Stomach (tissue), 9 donors: ENCODE measurements around the gene SH3RF3. TPM values are rescaled to one million over a fixed set of nuclear protein-coding genes. Genes with fewer than 3 reads are reported as not detected.

ENCODE experiments used
- DNase-seq, 2 donors: peaks; one replicate each; pipeline versions ENCODE4 v3.0.0 to v3.0.0-alpha.2; 2013 to 2019
- H3K27ac ChIP-seq, 5 donors: fragments of 200-600 bp in 4 of 5; sonication (generic) in 4 of 5; one replicate each; pipeline ENCODE4 v1.5.1; 2013 to 2019; ENCODE audit warnings: mild to moderate bottlenecking in 1 of 5, moderate library complexity in 1 of 5
- H3K27me3 ChIP-seq, 3 donors: fragments of 200-600 bp; sonication (generic); one replicate each; pipeline ENCODE4 v1.5.1; 2017 to 2019; ENCODE audit warnings: mixed run types in 1 of 3
- H3K36me3 ChIP-seq, 4 donors: fragments of 200-600 bp; sonication (generic); 1 replicate in 3 of 4; 2 replicates in 1 of 4; pipeline ENCODE4 v1.5.1; 2016 to 2019
- H3K4me1 ChIP-seq, 4 donors: fragments of 200-600 bp; sonication (generic); one replicate each; pipeline ENCODE4 v1.5.1; 2016 to 2019
- H3K4me3 ChIP-seq, 4 donors: fragments of 200-600 bp; sonication (generic) in 3 of 4; one replicate each; pipeline ENCODE4 v1.5.1; 2016 to 2019; ENCODE audit warnings: mild to moderate bottlenecking in 1 of 4
- H3K9me3 ChIP-seq, 4 donors: fragments of 200-600 bp; sonication (generic); one replicate each; pipeline ENCODE4 v1.5.1; 2016 to 2019
- CTCF ChIP-seq, 7 experiments: fragments of 450-650 bp in 4 of 7; fragments of 200-600 bp in 3 of 7; sonication (generic) in 3 of 7; IDR thresholded peaks; one replicate each; pipeline ENCODE4 v1.5.1; 2016 to 2019; ENCODE audit warnings: antibody characterized with exemption in 7 of 7, control low read depth in 2 of 7, mild to moderate bottlenecking in 1 of 7
- EP300 ChIP-seq: sonication (generic); formaldehyde crosslinking; IDR thresholded peaks from one replicate; pipeline ENCODE4 v1.6.1; 2017; ENCODE audit warnings: antibody characterized with exemption
- POLR2A ChIP-seq, 4 donors: fragments of 450-650 bp; IDR thresholded peaks; one replicate each; pipeline ENCODE4 v1.6.1; 2016; ENCODE audit warnings: antibody characterized with exemption in 4 of 4, control low read depth in 2 of 4, mild to moderate bottlenecking in 1 of 4, moderate library complexity in 1 of 4
- POLR2AphosphoS5 ChIP-seq, 3 donors: sonication (generic); formaldehyde crosslinking; IDR thresholded peaks; one replicate each; pipeline ENCODE4 v1.6.1; 2016; ENCODE audit warnings: antibody characterized with exemption in 3 of 3
- WGBS, 5 donors: extraction: QIAGEN DNeasy Blood & Tissue Kit in 3 of 5; methylation state at CpG; one replicate each; pipeline versions ENCODE4 v1.1.5 to v1.1.7; 2013 to 2018; 5-methylcytosine and 5-hydroxymethylcytosine counted together
- intact Hi-C: fragments of 100-400 bp; cut with DNase I; formaldehyde crosslinking; loops from one replicate; pipeline ENCODE4 v1.15.1; 2023; ENCODE audit warnings: low total_unique reads
- polyA plus RNA-seq, 3 donors: library from polyadenylated mRNA; stranded (reverse); fragments of 200-250 nt; gene quantifications; one replicate each; pipeline ENCODE4 v1.2.3, GENCODE V29; 2013
- total RNA-seq, 5 donors: library from RNA; depleted of rRNA; stranded (reverse); fragments of >200 nt; gene quantifications; one replicate each; pipeline versions ENCODE4 v1.1.0 to v1.2.3, GENCODE V29; 2014 to 2016
- donor health status: healthy with polysubstance abuse.
- donor health status: Bipolar disorder and iron deficiency.
- donor health status: healthy.

Gene SH3RF3
- total and polyA plus RNA-seq, 8 donors: 0.87 to 11.1 (median 4.4) TPM

- intact Hi-C loops: no loop called here
- no peak for TF ChIP-seq EP300
- no peak for TF ChIP-seq CTCF (IDR thresholded peaks at IDR 0.05)
- TF ChIP-seq POLR2A (IDR thresholded peaks at IDR 0.05): no peak
- no peak for TF ChIP-seq POLR2AphosphoS5 (IDR thresholded peaks at IDR 0.05)
- Histone ChIP-seq H3K27me3 (no peaks in the 10 kb centered on the region), H3K27ac (no peak overlapping the region), H3K9me3 (no peaks in the 10 kb centered on the region), H3K4me1 (peaks cover 0 to 12% (median 0%) of the 10 kb centered on the region in 4 donors), H3K36me3 (no peaks in the 10 kb centered on the region), H3K4me3 (no peak overlapping the region)
- 87 to 100% (median 92%) methylated on average over 1 to 6 of the region's 6 CpGs for WGBS, 5 donors
- DNase-seq: no peak
Observed at GRCh38 chr2:109302319-109302718, 173.3 kb downstream of the SH3RF3 start.

GRCh38 chr2:109304242-109304641 lies 175.2 kb downstream of the SH3RF3 start:
- 69 to 78% (median 74%) methylated on average over 5 of the region's 5 CpGs for WGBS, 5 donors
- Histone ChIP-seq H3K36me3 (no peaks in the 10 kb centered on the region), H3K27ac (no peak overlapping the region), H3K27me3 (no peaks in the 10 kb centered on the region), H3K4me1 (peaks cover 0 to 12% (median 0%) of the 10 kb centered on the region in 4 donors), H3K4me3 (no peak overlapping the region), H3K9me3 (no peaks in the 10 kb centered on the region)
- intact Hi-C loops: no loop called here
- TF ChIP-seq CTCF (IDR thresholded peaks at IDR 0.05) (no peak), EP300 (no peak), POLR2AphosphoS5 (IDR thresholded peaks at IDR 0.05) (no peak), POLR2A (IDR thresholded peaks at IDR 0.05) (no peak)
- no peak for DNase-seq

GRCh38 chr2:109304731-109305470 lies 175.9 kb downstream of the SH3RF3 start:
- intact Hi-C loops: no loop called here
- WGBS, 5 donors: 66 to 82% (median 71%) methylated on average over 13 of the region's 13 CpGs
- Histone ChIP-seq H3K9me3 (no peaks in the 10 kb centered on the region), H3K36me3 (no peaks in the 10 kb centered on the region), H3K27ac (no peak overlapping the region), H3K4me1 (peaks cover 0 to 7% (median 0%) of the 10 kb centered on the region in 4 donors), H3K4me3 (no peak overlapping the region), H3K27me3 (no peaks in the 10 kb centered on the region)
- no peak for TF ChIP-seq EP300
- TF ChIP-seq POLR2A (IDR thresholded peaks at IDR 0.05): no peak
- no peak for TF ChIP-seq POLR2AphosphoS5 (IDR thresholded peaks at IDR 0.05)
- no peak for TF ChIP-seq CTCF (IDR thresholded peaks at IDR 0.05)
- no peak for DNase-seq

GRCh38 chr2:109305490-109306167 lies 176.6 kb downstream of the SH3RF3 start:
- no peaks in the 10 kb centered on the region for H3K9me3 ChIP-seq
- H3K4me3 ChIP-seq: no peak overlapping the region
- no peaks in the 10 kb centered on the region for H3K27me3 ChIP-seq
- no peak for DNase-seq
- H3K27ac ChIP-seq: no peak overlapping the region
- peaks cover 0 to 1% (median 0%) of the 10 kb centered on the region in 4 donors for H3K4me1 ChIP-seq
- intact Hi-C loops: no loop called here
- TF ChIP-seq EP300: no peak
- no peak for TF ChIP-seq POLR2AphosphoS5 (IDR thresholded peaks at IDR 0.05)
- TF ChIP-seq CTCF (IDR thresholded peaks at IDR 0.05): no peak
- TF ChIP-seq POLR2A (IDR thresholded peaks at IDR 0.05): no peak
- H3K36me3 ChIP-seq: no peaks in the 10 kb centered on the region
- 67 to 73% (median 69%) methylated on average over 15 of the region's 15 CpGs for WGBS, 5 donors
